ENCODE data around the gene ASB13. TPM values are rescaled to one million over a fixed set of nuclear protein-coding genes. Genes with fewer than 3 reads are reported as not detected.

Gene ASB13
- total RNA-seq, 4 donors from 2014 or later = 19.2 to 47.7 (median 31.2) TPM

DNA sequence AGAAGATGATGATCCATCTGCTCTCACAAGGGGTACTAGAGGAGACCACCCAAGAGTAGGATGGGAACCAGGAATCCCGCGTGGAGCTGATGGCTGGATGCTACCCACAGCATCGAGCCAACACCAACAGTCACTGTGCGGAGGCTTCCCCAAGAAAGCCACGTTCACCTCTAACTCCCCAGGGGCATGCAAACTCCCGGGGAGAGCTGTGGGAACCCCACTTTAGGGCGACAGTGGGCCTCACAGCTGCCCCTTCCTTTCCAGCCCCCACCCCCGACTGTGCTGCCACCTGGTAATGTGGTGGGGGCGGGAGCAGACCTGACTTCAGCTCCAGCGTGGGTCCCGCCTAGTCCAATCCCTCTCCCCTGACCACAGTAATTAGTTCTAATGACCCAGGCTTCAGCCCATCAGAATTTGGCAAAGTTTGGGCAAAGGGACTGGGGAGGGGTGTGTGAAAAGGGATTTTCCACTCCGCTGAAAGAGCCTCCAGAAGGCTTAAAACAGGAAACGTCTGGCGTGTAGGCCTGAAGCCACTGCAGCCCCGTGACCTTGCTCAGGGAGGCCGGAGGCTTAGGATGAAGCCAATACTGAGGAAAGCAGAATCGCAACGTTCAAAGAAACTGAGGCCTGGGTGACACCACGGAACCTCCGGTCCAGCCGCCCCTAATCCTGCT lies 20.3 kb downstream of the ASB13 start:
- TF ChIP-seq, protein P1, sequence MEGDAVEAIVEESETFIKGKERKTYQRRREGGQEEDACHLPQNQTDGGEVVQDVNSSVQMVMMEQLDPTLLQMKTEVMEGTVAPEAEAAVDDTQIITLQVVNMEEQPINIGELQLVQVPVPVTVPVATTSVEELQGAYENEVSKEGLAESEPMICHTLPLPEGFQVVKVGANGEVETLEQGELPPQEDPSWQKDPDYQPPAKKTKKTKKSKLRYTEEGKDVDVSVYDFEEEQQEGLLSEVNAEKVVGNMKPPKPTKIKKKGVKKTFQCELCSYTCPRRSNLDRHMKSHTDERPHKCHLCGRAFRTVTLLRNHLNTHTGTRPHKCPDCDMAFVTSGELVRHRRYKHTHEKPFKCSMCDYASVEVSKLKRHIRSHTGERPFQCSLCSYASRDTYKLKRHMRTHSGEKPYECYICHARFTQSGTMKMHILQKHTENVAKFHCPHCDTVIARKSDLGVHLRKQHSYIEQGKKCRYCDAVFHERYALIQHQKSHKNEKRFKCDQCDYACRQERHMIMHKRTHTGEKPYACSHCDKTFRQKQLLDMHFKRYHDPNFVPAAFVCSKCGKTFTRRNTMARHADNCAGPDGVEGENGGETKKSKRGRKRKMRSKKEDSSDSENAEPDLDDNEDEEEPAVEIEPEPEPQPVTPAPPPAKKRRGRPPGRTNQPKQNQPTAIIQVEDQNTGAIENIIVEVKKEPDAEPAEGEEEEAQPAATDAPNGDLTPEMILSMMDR (IDR thresholded peaks at IDR 0.05; ENCODE audit: low read depth) = no peak

DNA sequence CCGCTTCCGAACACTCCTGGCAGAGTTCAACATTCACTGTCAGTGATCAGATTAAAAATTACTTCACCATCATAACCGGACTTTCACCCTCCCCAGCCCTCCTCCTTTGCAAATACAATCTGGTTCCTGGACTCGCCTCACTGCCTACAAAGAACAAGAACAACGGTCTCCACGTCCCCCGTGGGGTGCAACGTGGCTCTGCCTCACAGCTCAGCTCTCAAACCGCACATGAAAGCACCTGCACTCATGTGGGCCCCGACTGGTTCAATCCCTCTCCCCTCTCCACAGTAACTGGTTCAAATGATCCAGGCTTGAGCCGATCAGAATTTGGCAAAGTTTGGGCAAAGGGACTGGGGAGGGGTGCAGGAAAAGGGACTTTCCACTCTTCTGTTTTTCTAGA lies 21.0 kb downstream of the ASB13 start:
- TF ChIP-seq, protein P1 (IDR thresholded peaks at IDR 0.05; ENCODE audit: low read depth) = no peak

DNA sequence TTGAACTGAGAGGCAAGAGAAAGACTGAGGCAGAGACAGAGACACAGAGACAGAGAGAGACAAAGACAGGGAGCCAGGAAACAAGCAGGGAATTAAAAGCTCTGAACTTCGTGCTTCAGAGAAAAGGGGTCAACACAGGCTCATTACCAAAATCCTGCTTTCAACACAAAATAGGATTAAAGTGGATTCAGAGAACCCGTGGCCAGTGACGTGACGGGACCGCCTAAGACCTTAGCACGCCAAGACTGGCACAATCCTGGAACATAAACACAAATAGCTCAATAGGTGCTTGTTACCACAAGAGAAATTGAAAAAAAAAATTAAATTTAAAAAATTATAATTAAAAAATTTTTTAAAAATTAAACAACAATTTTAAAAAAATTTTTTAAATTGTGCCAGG lies 21.5 kb downstream of the ASB13 start:
- TF ChIP-seq, protein P1 (IDR thresholded peaks at IDR 0.05; ENCODE audit: low read depth) = no peak

DNA sequence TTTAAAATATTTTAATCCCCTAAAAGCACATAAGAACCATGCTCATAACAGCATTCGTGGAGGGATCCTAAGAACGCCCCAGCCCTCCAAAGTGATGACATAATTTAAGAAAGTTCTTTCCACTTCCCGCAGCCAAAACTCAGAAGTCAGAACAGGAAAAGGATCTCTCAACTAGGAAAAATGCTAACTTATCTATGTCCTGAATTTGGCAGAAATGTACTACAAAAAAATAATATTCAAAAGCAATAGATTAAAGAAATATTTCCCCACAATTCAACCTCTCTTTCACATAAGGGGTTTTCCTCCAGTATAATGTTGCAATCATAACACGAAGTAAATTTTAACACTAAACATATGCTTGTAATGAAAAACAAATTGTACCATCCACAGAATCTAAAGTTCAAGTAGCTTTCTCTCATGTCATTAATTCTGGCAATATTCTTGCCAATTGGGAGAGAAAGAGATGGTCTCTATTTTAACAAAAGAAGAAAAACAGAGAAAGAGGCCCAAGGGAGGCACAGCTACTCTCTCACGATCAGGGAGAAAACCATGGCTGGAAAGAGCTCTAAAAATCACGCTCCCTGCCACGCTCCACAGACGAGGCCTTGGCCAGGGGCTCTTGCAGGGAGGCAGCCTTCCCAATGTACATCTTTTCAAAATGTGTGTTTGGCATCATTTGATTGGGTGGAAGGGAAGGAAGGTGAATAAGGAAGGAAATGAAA lies 22.9 kb downstream of the ASB13 start:
- TF ChIP-seq, protein P1 (IDR thresholded peaks at IDR 0.05; ENCODE audit: low read depth) = no peak

DNA sequence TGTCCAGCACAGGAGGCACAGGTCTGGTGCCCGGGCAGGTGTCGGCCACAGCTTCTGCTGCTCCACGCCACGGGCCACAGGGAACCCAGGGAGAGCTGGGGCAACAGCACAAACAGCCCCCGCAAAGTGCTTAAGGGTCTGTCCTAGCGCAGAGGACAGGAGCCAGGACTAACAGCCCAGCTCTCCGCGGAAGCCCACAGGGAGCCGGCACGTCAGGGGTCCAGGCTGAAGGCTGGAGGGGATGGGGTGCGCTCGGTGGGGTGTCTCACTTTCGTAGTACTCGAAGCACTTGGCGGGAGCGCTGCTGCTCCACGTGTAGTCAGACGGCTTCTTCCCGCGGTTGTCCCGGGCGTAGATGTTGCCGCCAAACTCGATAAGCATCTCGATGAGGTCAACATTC lies 24.9 kb downstream of the ASB13 start:
- TF ChIP-seq, protein P1 (IDR thresholded peaks at IDR 0.05; ENCODE audit: low read depth) = no peak

DNA sequence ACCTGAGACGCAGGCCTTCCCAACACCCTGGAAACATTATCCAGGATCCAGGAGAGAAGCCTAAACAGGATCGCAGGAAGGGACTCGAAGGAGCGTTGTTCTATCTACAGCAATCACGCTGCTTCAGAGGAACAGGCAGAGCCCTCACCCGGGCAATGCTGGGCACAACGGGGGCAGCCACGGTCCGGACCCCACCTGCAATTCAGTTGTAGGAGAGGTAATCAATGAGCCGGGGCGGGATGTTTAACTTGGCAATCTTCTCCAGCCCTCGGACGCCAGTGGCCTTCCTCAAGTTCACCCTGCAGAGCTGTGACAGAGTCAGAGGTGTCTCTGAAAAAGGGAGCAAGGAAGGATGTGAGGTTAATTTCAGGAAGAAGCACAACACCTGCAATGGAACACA lies 25.9 kb downstream of the ASB13 start:
- TF ChIP-seq, protein P1 (IDR thresholded peaks at IDR 0.05; ENCODE audit: low read depth) = no peak

DNA sequence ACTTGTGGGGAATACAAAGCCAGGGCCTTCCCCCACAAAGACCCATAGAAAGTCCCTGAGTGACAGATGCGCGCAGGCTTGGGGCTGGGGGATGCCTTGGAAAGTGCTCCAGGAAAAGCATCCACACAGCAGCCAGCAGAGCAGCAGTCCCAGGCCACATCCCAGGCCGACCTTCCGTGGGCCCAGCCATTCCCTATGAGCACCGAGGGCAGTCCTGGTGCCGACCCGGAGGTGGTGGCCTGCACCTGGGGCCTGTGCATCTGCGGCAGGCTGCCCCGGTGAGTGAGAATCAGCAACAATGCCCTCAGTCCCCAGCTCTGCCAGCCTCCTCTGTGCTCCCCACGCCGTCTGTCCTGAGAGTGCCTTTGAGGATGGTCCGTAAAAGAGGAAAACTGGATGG lies 26.4 kb downstream of the ASB13 start:
- TF ChIP-seq, protein P1 (IDR thresholded peaks at IDR 0.05; ENCODE audit: low read depth) = no peak

Measured in subcutaneous adipose tissue (tissue), 4 donors.